HepG2 (cell line): ENCODE measurements around the gene EEIG1. TPM values are rescaled to one million over a fixed set of nuclear protein-coding genes. Genes with fewer than 3 reads are reported as not detected.

Source experiments
- ATF7 ChIP-seq, 2 experiments: fragments of 450-650 bp in 1 of 2; sonication (generic) in 1 of 2; formaldehyde crosslinking in 1 of 2; IDR thresholded peaks; 2 replicates each; pipeline versions ENCODE4 v1.4.0 to v1.6.1; 2016 to 2020; ENCODE audit warnings: antibody characterized with exemption in 1 of 2, mild to moderate bottlenecking in 1 of 2, missing genetic modification reagents in 1 of 2
- CENPBD1 ChIP-seq: sonication (generic); formaldehyde crosslinking; IDR thresholded peaks from 2 replicates; pipeline ENCODE4 v1.8.0; 2022; ENCODE audit warnings: missing genetic modification reagents, low read depth, mild to moderate bottlenecking, borderline replicate concordance
- FOXM1 ChIP-seq: sonication (generic); formaldehyde crosslinking; IDR thresholded peaks from 2 replicates; pipeline ENCODE4 v1.5.0; 2020; ENCODE audit warnings: missing genetic modification reagents
- GTF3A ChIP-seq: sonication (generic); formaldehyde crosslinking; conservative IDR thresholded peaks from 2 replicates; pipeline ENCODE4 v1.4.0; 2020; ENCODE audit warnings: mild to moderate bottlenecking, missing genetic modification reagents
- HDAC1 ChIP-seq: sonication (generic); formaldehyde crosslinking; IDR thresholded peaks from 2 replicates; pipeline ENCODE4 v1.5.1; 2020; ENCODE audit warnings: mild to moderate bottlenecking, missing genetic modification reagents
- JDP2 ChIP-seq: sonication (generic); formaldehyde crosslinking; IDR thresholded peaks from 2 replicates; pipeline ENCODE4 v1.8.1; 2022; ENCODE audit warnings: missing genetic modification reagents, borderline replicate concordance
- KAT8 ChIP-seq: IDR thresholded peaks from 2 replicates; pipeline ENCODE4 v1.6.1; 2016; ENCODE audit warnings: missing genetic modification reagents, missing compliant biosample characterization
- MBNL3 ChIP-seq: fragments of 250-450 bp; sonication (Bioruptor Pico); conservative IDR thresholded peaks from 2 replicates; pipeline ENCODE4 v1.8.0; 2022; ENCODE audit warnings: mild to moderate bottlenecking, inconsistent platforms
- MTERF4 ChIP-seq: sonication (generic); formaldehyde crosslinking; IDR thresholded peaks from 2 replicates; pipeline ENCODE4 v1.8.0; 2023; ENCODE audit warnings: mild to moderate bottlenecking, missing genetic modification reagents
- NAIF1 ChIP-seq: sonication (generic); formaldehyde crosslinking; IDR thresholded peaks from 2 replicates; pipeline ENCODE4 v1.5.0; 2020; ENCODE audit warnings: mild to moderate bottlenecking, missing genetic modification reagents, borderline replicate concordance
- NFATC3 ChIP-seq: sonication (generic); formaldehyde crosslinking; IDR thresholded peaks from 2 replicates; pipeline ENCODE4 v1.5.1; 2020; ENCODE audit warnings: mild to moderate bottlenecking, missing genetic modification reagents
- RAD51 ChIP-seq: fragments of 450-650 bp; IDR thresholded peaks from 2 replicates; pipeline ENCODE4 v1.6.1; 2016; ENCODE audit warnings: borderline replicate concordance
- SRF ChIP-seq: IDR thresholded peaks from 2 replicates; pipeline ENCODE4 v1.6.1; 2011; ENCODE audit warnings: mild to moderate bottlenecking, low read depth, low read length, moderate library complexity
- TBX3 ChIP-seq: fragments of 450-650 bp; IDR thresholded peaks from 2 replicates; pipeline ENCODE4 v1.6.1; 2017; ENCODE audit warnings: antibody characterized with exemption, mild to moderate bottlenecking, inconsistent platforms, borderline replicate concordance
- TMF1 ChIP-seq: sonication (generic); formaldehyde crosslinking; IDR thresholded peaks from 2 replicates; pipeline ENCODE4 v1.8.1; 2022; ENCODE audit warnings: low read depth, missing genetic modification reagents
- WIZ ChIP-seq: sonication (generic); formaldehyde crosslinking; IDR thresholded peaks from 2 replicates; pipeline ENCODE4 v1.5.1; 2020; ENCODE audit warnings: mild to moderate bottlenecking, missing genetic modification reagents
- XRCC5 ChIP-seq: fragments of 200-400 bp; formaldehyde crosslinking; optimal IDR thresholded peaks from 2 replicates; pipeline ENCODE3; 2017; ENCODE audit warnings: mild to moderate bottlenecking, low read length
- ZBTB40 ChIP-seq, 2 experiments: fragments of 450-650 bp in 1 of 2; sonication (generic) in 1 of 2; formaldehyde crosslinking in 1 of 2; IDR thresholded peaks; 2 replicates each; pipeline versions ENCODE4 v1.6.1 to v1.8.0; 2016 to 2022; ENCODE audit warnings: antibody characterized with exemption in 1 of 2, mild to moderate bottlenecking in 1 of 2, missing genetic modification reagents in 1 of 2
- ZNF24 ChIP-seq: fragments of 450-650 bp; IDR thresholded peaks from 2 replicates; pipeline ENCODE4 v1.6.1; 2017; ENCODE audit warnings: antibody characterized with exemption, mild to moderate bottlenecking
- ZNF33A ChIP-seq: sonication (generic); formaldehyde crosslinking; IDR thresholded peaks from 2 replicates; pipeline ENCODE4 v1.5.1; 2020; ENCODE audit warnings: missing genetic modification reagents, mild to moderate bottlenecking, moderate library complexity, borderline replicate concordance
- ZNF850 ChIP-seq: sonication (generic); formaldehyde crosslinking; conservative IDR thresholded peaks from 2 replicates; pipeline ENCODE4 v1.9.0; 2021; ENCODE audit warnings: mild to moderate bottlenecking, missing genetic modification reagents
- polyA plus RNA-seq, 8 experiments: library from polyadenylated mRNA; depleted of rRNA in 3 of 8; stranded (reverse) in 7 of 8; unstranded in 1 of 8; fragments of >200 nt; fragmentation: Illumina TruSeq in 4 of 8; extraction: Trizol in 4 of 8; gene quantifications; 2 replicates each; pipeline versions ENCODE4 v1.2.1 to v1.2.3, GENCODE V29; 2011 to 2016; ENCODE audit warnings: low read depth in 4 of 8, missing spikeins in 1 of 8, mixed read lengths in 1 of 8; ENCODE audit not compliant: insufficient read depth in 1 of 8
- total RNA-seq, 5 experiments: library from RNA; depleted of rRNA; stranded (reverse); fragments of >200 nt; fragmentation: Illumina TruSeq; extraction: Trizol; gene quantifications; 2 replicates each; pipeline ENCODE4 v1.2.3, GENCODE V29; 2016; ENCODE audit warnings: low read depth in 1 of 5

Gene EEIG1
- total and polyA plus RNA-seq, 2 of the 13 experiments (the other 11 are each of a cell fraction or from before 2014, with no cell fraction given) = 16.6 to 25.2 TPM

- no peak for TF ChIP-seq GTF3A (CRISPR knock-in tag)
- TF ChIP-seq WIZ (CRISPR knock-in tag) = no peak
- no peak for TF ChIP-seq HDAC1
- TF ChIP-seq RAD51 = no peak
- no peak for TF ChIP-seq ATF7 (IDR thresholded peaks at IDR 0.05)
- no peak for TF ChIP-seq ATF7 (CRISPR knock-in tag; IDR thresholded peaks at IDR 0.05)
- TF ChIP-seq ZNF33A (CRISPR knock-in tag) = no peak
- TF ChIP-seq JDP2 (CRISPR knock-in tag) = no peak
- TF ChIP-seq TBX3 = no peak
- no peak for TF ChIP-seq NAIF1
- TF ChIP-seq FOXM1 (CRISPR knock-in tag) = no peak
- no peak for TF ChIP-seq KAT8 (CRISPR knock-in tag)
- no peak for TF ChIP-seq XRCC5
- no peak for TF ChIP-seq MTERF4 (CRISPR knock-in tag)
- no peak for TF ChIP-seq ZBTB40 (IDR thresholded peaks at IDR 0.05)
- no peak for TF ChIP-seq ZBTB40 (CRISPR knock-in tag; IDR thresholded peaks at IDR 0.05)
- TF ChIP-seq TMF1 (CRISPR knock-in tag) = no peak
- no peak for TF ChIP-seq ZNF850 (CRISPR knock-in tag)
- no peak for TF ChIP-seq NFATC3 (CRISPR knock-in tag)
- TF ChIP-seq SRF = no peak
- no peak for TF ChIP-seq CENPBD1 (CRISPR knock-in tag)
- peak; percentile 84; the same call in 1 of the 2 replicates for TF ChIP-seq ZNF24
- TF ChIP-seq MBNL3 (CRISPR knock-in tag) = no peak
These were observed 8.3 kb upstream of the EEIG1 start (continued) for GRCh38 chr9:127989094-127989493.
